SK-N-DZ (cell line): ENCODE measurements around the gene IL1R2.

Experiments
- DNase-seq: peaks from one replicate; pipeline ENCODE4 v3.0.0-alpha.2; 2015; ENCODE audit warnings: low spot score

The IL1R2 gene

DNA sequence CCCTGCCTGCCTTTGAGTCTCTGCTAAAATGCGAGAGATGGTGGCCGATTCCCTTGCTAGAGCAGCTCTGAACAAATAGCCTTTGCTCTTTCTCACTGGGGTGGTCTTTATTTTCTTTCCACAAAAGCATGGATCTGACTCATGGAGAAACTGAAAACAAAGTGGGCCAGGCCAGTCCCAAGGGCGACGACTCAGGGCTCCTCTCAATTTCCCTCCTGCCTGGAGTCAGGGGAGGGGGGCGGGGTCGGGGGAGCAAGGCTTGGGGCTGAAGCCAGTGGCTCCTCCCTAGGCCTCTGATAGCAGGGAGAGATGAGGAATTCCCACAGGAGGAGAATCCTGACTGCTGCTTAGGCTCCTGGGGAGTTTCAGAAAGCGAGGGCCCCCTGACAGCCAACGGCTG is 17.1 kb upstream of the IL1R2 start:
- no peak for DNase-seq

- peak; percentile 6 for DNase-seq
Observed at GRCh38 chr2:101975171-101975870, 16.4 kb upstream of the IL1R2 start.

GRCh38 chr2:101976891-101977290 is 14.9 kb upstream of the IL1R2 start:
- no peak for DNase-seq

GRCh38 chr2:101980368-101980767 is 11.4 kb upstream of the IL1R2 start:
- DNase-seq, result no peak

DNA sequence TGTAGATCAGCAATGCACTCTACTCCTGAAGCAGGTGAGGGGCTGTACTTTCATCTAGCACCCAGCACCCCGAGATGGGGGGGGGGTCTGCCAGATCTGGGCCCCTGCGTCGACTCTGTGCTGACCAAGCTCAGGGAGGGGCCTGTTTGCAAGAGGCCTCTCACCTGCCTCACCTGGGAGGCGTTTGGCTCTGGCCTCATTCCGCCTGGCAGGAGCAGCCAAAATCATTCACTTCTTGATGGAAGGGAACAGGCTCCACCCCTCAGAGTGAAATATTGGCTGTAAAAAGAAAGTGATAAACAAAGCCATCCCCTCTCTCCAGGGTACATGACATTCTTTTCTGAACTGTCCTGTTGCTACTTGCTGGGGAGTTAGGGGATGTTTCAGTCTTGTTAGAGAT is 10.7 kb upstream of the IL1R2 start:
- DNase-seq, result no peak

- no peak for DNase-seq
Observed at GRCh38 chr2:101981504-101981903, 10.3 kb upstream of the IL1R2 start.

GRCh38 chr2:101982495-101983029 is 9.2 kb upstream of the IL1R2 start:
- no peak for DNase-seq

GRCh38 chr2:101983486-101983885 is 8.3 kb upstream of the IL1R2 start:
- DNase-seq, result no peak

DNA sequence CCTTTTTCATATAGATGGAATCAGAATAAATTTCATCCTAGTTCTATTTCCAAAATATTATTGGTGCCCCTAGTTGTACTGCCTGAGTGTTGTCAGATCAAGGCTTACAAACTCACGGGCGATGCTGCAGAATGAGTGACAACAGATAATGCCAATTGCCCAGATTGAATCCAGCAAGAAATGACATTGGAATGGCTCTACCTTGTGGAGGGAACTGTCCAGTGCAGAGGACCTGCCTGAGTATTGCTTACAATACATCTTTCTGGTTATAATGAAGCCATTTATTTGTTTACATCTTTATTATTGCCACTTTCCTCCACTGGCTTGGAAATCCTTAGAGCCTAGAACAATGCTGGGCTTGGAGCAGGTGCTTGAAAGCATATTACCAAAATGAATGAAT is 7.8 kb upstream of the IL1R2 start:
- DNase-seq, result no peak

- no peak for DNase-seq
Observed at GRCh38 chr2:101984656-101985055, 7.1 kb upstream of the IL1R2 start.

DNA sequence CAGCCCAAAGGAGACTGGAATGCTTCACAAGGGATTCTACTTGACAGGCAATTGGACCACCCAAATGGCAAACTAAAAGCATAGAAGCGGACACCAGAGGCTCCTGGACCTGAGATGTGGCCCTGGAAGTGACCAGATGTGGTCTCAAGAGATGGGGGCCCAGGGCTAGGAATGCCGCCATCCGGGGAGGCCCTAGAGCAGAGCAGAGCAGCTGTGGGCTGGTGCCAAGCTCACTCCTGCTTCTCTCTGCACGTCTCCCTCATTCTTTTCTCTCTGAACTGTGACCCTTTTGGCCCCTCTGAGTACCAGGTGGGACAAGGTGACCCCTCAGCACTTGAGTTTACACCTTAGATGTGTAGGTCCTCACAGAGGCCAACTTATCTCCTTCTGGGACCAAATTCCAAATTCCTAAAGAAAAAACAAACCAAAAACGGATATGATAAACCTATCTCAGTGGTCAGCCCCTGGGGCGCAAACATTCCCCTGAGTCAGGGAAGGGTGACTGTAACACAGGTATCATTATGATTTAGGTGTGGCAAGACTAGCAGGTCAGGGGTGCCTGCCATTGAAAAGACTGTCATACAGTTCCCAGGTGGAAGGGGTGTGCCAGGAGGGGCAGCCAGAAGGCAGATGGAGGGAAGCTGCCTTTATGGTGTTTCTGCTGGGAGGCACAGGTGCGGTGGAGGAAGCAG is 6.5 kb upstream of the IL1R2 start:
- DNase-seq, result no peak

DNA sequence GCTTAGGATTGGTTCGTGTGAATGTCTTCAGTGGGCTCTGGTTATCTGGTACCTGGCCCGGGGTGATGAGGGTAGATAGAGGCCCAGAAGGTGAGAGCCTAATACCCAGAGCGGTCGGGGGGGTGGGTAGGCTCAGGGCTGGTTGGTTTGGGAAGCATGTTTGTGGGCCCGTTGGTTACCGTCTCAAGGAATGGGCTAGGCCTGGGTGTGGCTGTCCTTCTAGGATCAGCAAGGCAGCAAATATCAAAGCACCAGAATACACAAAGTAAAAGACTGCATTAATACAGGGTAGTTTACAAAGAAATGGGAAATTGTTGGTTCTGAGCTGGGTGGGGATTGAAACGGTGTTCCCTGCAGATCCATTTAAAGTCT is 6.0 kb upstream of the IL1R2 start:
- no peak for DNase-seq

DNA sequence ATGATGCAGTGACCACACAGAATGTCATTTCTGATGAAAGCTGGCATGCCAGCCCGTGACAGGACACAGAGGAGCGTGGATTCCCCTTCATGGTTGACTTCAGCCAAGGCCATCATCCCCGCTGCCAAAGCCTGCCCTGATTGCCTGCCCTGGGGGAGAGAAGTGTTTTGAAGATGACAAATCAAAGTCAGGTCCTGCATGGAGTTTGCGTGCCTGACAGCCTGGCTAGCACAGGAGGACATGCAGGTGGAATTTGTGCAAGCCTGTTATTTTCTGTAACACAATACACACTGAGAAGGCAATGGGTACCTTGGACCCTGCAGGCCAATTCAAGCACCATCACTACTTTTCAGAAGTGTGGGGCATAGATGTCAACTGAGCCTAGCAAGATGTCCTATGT is 5.4 kb upstream of the IL1R2 start:
- DNase-seq, result no peak

GRCh38 chr2:101986804-101987740 is 4.7 kb upstream of the IL1R2 start:
- no peak for DNase-seq

GRCh38 chr2:101987832-101988231 is 3.9 kb upstream of the IL1R2 start:
- DNase-seq, result no peak

GRCh38 chr2:101988541-101988940 is 3.2 kb upstream of the IL1R2 start:
- no peak for DNase-seq

- no peak for DNase-seq
Observed at GRCh38 chr2:101989740-101990460, 1.9 kb upstream of the IL1R2 start.

DNA sequence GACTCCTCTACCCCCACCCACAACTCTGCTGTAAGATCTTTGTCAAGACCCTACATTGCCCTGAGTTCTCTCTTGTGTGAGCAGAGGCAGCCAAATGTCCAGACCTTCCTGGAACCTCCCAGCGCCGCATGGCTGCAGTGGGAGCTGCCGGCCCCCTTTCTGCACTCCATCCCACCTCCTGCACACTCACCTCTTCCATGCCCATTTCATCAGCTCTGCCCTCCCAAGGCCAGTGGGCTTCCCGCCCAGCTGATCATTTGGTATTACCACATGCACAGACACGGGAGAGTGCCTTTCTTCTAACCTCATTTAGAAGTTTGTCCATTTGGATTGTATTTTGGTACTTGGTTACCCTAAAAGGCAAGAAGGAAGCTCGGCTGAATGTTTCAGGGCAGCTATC is 2.0 kb downstream of the IL1R2 start:
- DNase-seq, result no peak

- no peak for DNase-seq
Observed at GRCh38 chr2:101995019-101995418, 3.3 kb downstream of the IL1R2 start.

GRCh38 chr2:101995804-101996203 is 4.0 kb downstream of the IL1R2 start:
- DNase-seq, result no peak

- no peak for DNase-seq
Observed at GRCh38 chr2:101998556-101998895, 6.8 kb downstream of the IL1R2 start.
